Measurements from ENCODE around the gene EHBP1.

EHBP1 gene

GRCh38 chr2:62958206-62958605 lies 252.7 kb downstream of the EHBP1 start:
- no peak overlapping the region for H3K27ac ChIP-seq
- no peak for DNase-seq (ENCODE audit: low spot score)
- TF ChIP-seq CTCF (IDR thresholded peaks at IDR 0.05): no peak
- no peak overlapping the region for H3K4me3 ChIP-seq

- DNase-seq (ENCODE audit: low spot score): no peak
- TF ChIP-seq CTCF (IDR thresholded peaks at IDR 0.05): no peak
- H3K27ac ChIP-seq: no peak overlapping the region
Observed at GRCh38 chr2:62964050-62964449, 258.5 kb downstream of the EHBP1 start.

GRCh38 chr2:62964671-62965070 lies 259.2 kb downstream of the EHBP1 start:
- Histone ChIP-seq H3K4me3 (no peak overlapping the region), H3K27ac (no peak overlapping the region)
- no peak for DNase-seq (ENCODE audit: low spot score)
- TF ChIP-seq CTCF (IDR thresholded peaks at IDR 0.05): no peak

More at GRCh38 chr2:62964050-62964449, 258.5 kb downstream of the EHBP1 start:
- H3K4me3 ChIP-seq: no peak overlapping the region

GRCh38 chr2:62966991-62967390 lies 261.5 kb downstream of the EHBP1 start:
- DNase-seq (ENCODE audit: low spot score): no peak
- H3K4me3 ChIP-seq: no peak overlapping the region
- no peak overlapping the region for H3K27ac ChIP-seq
- no peak for TF ChIP-seq CTCF (IDR thresholded peaks at IDR 0.05)

- TF ChIP-seq CTCF (IDR thresholded peaks at IDR 0.05): no peak
- DNase-seq (ENCODE audit: low spot score): no peak
- Histone ChIP-seq H3K27ac (no peak overlapping the region), H3K4me3 (no peak overlapping the region)
Observed at GRCh38 chr2:62968168-62968567, 262.7 kb downstream of the EHBP1 start.

GRCh38 chr2:62968668-62969067 lies 263.2 kb downstream of the EHBP1 start:
- H3K4me3 ChIP-seq: no peak overlapping the region
- DNase-seq (ENCODE audit: low spot score): no peak
- H3K27ac ChIP-seq: no peak overlapping the region
- TF ChIP-seq CTCF (IDR thresholded peaks at IDR 0.05): no peak

GRCh38 chr2:62971936-62972335 lies 266.4 kb downstream of the EHBP1 start:
- H3K4me3 ChIP-seq: no peak overlapping the region
- TF ChIP-seq CTCF (IDR thresholded peaks at IDR 0.05): no peak
- no peak overlapping the region for H3K27ac ChIP-seq
- no peak for DNase-seq (ENCODE audit: low spot score)

Data from coronary artery (tissue), 2 donors.